HCT116 (cell line): ENCODE measurements around the gene BLID. TPM values are rescaled to one million over a fixed set of nuclear protein-coding genes. Genes with fewer than 3 reads are reported as not detected.

ENCODE experiments used
- ATAC-seq: fragments of 200-7000 bp; cut with Tn5 transposase; 2 replicates; pipeline ENCODE4 v1.9.1; 2020; ENCODE audit warnings: mild to moderate bottlenecking, moderate library complexity
- BruUV-seq: library from RNA; stranded (reverse); fragments of 400-500 nt; replicated peaks from 2 replicates; lab custom pipeline; 2021; lab: Mats Ljungman, UMichigan
- CTCF ChIA-PET: fragments of 300-600 bp; sonication (Branson Sonifier 250); formaldehyde crosslinking; loops from one replicate; lab custom pipeline; 2021; ENCODE audit warnings: antibody characterized with exemption; lab: Charles Lee
- POLR2A ChIA-PET: fragments of 300-600, 350-600 bp; sonication (Branson Sonifier 250); formaldehyde crosslinking; loops from one replicate; lab custom pipeline; 2021; ENCODE audit warnings: antibody characterized with exemption; lab: Charles Lee
- RAD21 ChIA-PET, 2 experiments: fragments of 300-600 bp; sonication (Branson Sonifier 250); formaldehyde crosslinking; loops; one replicate each; lab custom pipeline; 2023; ENCODE audit warnings: low total read pairs in 2 of 2; ENCODE audit not compliant: uncharacterized antibody in 2 of 2, unreplicated experiment in 2 of 2, low non-redundant PET in 1 of 2; lab: Charles Lee
- DNase-seq: peaks from one replicate; pipeline ENCODE4 v3.0.0-alpha.2; 2010; ENCODE audit warnings: low read depth, low spot score
- H2AFZ ChIP-seq: fragments of 200-600 bp; shearing (Covaris generic), sonication (generic); 2 replicates; pipeline ENCODE4 v1.6.1; 2017; ENCODE audit warnings: low read depth, mixed run types, mixed read lengths, antibody characterized with exemption, low read length; ENCODE audit not compliant: poor library complexity, severe bottlenecking
- H3K27ac ChIP-seq: 2 replicates; pipeline ENCODE4 v1.5.1; 2012; ENCODE audit warnings: low read depth, low read length
- H3K27me3 ChIP-seq: fragments of 200-600 bp; sonication (generic); 2 replicates; pipeline ENCODE4 v1.6.1; 2016; ENCODE audit warnings: mixed run types, low read length, mixed read lengths; ENCODE audit not compliant: insufficient read depth
- H3K36me3 ChIP-seq, 2 experiments: fragments of 200-500 bp in 1 of 2; fragments of 200-600 bp in 1 of 2; sonication (Bioruptor generic) in 1 of 2; sonication (generic) in 1 of 2; 2 replicates each; pipeline versions ENCODE4 v1.5.1 to v1.6.1; 2014 to 2016; ENCODE audit warnings: low read length in 2 of 2, inconsistent platforms in 1 of 2, mixed read lengths in 1 of 2, mixed run types in 1 of 2; ENCODE audit not compliant: insufficient read depth in 2 of 2, control insufficient read depth in 1 of 2
- H3K4me1 ChIP-seq, 2 experiments: fragments of 200-600 bp in 1 of 2; sonication (generic) in 1 of 2; 2 replicates each; pipeline versions ENCODE4 v1.5.1 to v1.6.1; 2012 to 2017; ENCODE audit warnings: low read length in 2 of 2, inconsistent platforms in 1 of 2, mild to moderate bottlenecking in 1 of 2, mixed read lengths in 1 of 2, mixed run types in 1 of 2, moderate library complexity in 1 of 2; ENCODE audit not compliant: insufficient read depth in 2 of 2, control insufficient read depth in 1 of 2
- H3K4me2 ChIP-seq: fragments of 200-600 bp; sonication (generic); 2 replicates; pipeline ENCODE4 v1.6.1; 2017; ENCODE audit warnings: mixed run types, low read length, mixed read lengths
- H3K4me3 ChIP-seq, 2 experiments: fragments of 200-600 bp in 1 of 2; sonication (generic) in 1 of 2; replicated peaks in 1 of 2; 2 replicates each; pipeline ENCODE4 v1.5.1; 2011 to 2016; ENCODE audit warnings: low read length in 2 of 2, control low read depth in 1 of 2, low read depth in 1 of 2, mild to moderate bottlenecking in 1 of 2, mixed read lengths in 1 of 2, mixed run types in 1 of 2
- H3K79me2 ChIP-seq: fragments of 200-600 bp; sonication (generic); 2 replicates; pipeline ENCODE4 v1.6.1; 2017; ENCODE audit warnings: mild to moderate bottlenecking, mixed run types, low read length, moderate library complexity, mixed read lengths; ENCODE audit not compliant: insufficient read depth
- H3K9ac ChIP-seq: fragments of 200-600 bp; sonication (generic); 2 replicates; pipeline ENCODE4 v1.6.1; 2016; ENCODE audit warnings: low read length, mixed read lengths
- H3K9me2 ChIP-seq: fragments of 200-600 bp; sonication (generic), shearing (Covaris generic); 2 replicates; pipeline ENCODE4 v1.6.1; 2017; ENCODE audit warnings: mixed run types, mild to moderate bottlenecking, moderate library complexity; ENCODE audit not compliant: insufficient read depth
- H3K9me3 ChIP-seq, 2 experiments: fragments of 200-500 bp in 1 of 2; fragments of 200-600 bp in 1 of 2; sonication (Bioruptor generic) in 1 of 2; sonication (generic) in 1 of 2; 2 replicates each; pipeline ENCODE4 v1.6.1; 2014 to 2017; ENCODE audit warnings: low read length in 2 of 2, mixed read lengths in 2 of 2, inconsistent platforms in 1 of 2, low read depth in 1 of 2, mild to moderate bottlenecking in 1 of 2, mixed run types in 1 of 2, moderate library complexity in 1 of 2; ENCODE audit not compliant: control insufficient read depth in 1 of 2, insufficient read depth in 1 of 2
- H4K20me1 ChIP-seq: fragments of 200-600 bp; sonication (generic), shearing (Covaris generic); 2 replicates; pipeline ENCODE4 v1.6.1; 2017; ENCODE audit warnings: mixed run types, mild to moderate bottlenecking, moderate library complexity; ENCODE audit not compliant: insufficient read depth
- CBX3 ChIP-seq: IDR thresholded peaks from 2 replicates; pipeline ENCODE4 v1.6.1; 2012; ENCODE audit warnings: low read depth
- CTCF ChIP-seq, 3 experiments: fragments of 200-600 bp in 1 of 3; sonication (generic) in 1 of 3; IDR thresholded peaks in 2 of 3; conservative IDR thresholded peaks in 1 of 3; 2 replicates each; pipeline ENCODE4 v1.5.1; 2012 to 2017; ENCODE audit warnings: low read depth in 2 of 3, low read length in 2 of 3, antibody characterized with exemption in 1 of 3, borderline replicate concordance in 1 of 3, control low read depth in 1 of 3, mild to moderate bottlenecking in 1 of 3, mixed read lengths in 1 of 3, mixed run types in 1 of 3, moderate library complexity in 1 of 3; ENCODE audit not compliant: insufficient read depth in 1 of 3
- MAX ChIP-seq: IDR thresholded peaks from 2 replicates; pipeline ENCODE4 v1.6.1; 2012
- RAD21 ChIP-seq: IDR thresholded peaks from 2 replicates; pipeline ENCODE4 v1.6.1; 2012; ENCODE audit warnings: low read depth, mild to moderate bottlenecking
- SP1 ChIP-seq: IDR thresholded peaks from 2 replicates; pipeline ENCODE4 v1.6.1; 2012; ENCODE audit warnings: low read depth
- ZNF274 ChIP-seq: fragments of 200-500 bp; sonication (Bioruptor generic); IDR thresholded peaks from 2 replicates; pipeline ENCODE4 v1.6.1; 2014; ENCODE audit warnings: mild to moderate bottlenecking, low read depth, low read length, inconsistent platforms
- intact Hi-C: fragments of 100-400 bp; cut with micrococcal nuclease; formaldehyde crosslinking; loops from 2 replicates; pipeline ENCODE4 v1.10.0; 2022
- total RNA-seq: library from RNA; stranded (reverse); gene quantifications from one replicate; pipeline ENCODE4 v1.2.1, GENCODE V29; 2021; ENCODE audit not compliant: unreplicated experiment

BLID gene
- total RNA-seq, 1 experiment from 2014 or later: 8.9 TPM

GRCh38 chr11:122108192-122108799 is 7.7 kb downstream of the BLID start:
- Histone ChIP-seq H2AFZ (no peak overlapping the region), H3K79me2 (peaks cover 100% of the 10 kb centered on the region), H3K4me3 (no peak overlapping the region), H3K27me3 (no peaks in the 10 kb centered on the region), H3K9me2 (no peaks in the 10 kb centered on the region), H3K9me3 (no peaks in the 10 kb centered on the region), H3K27ac (peak overlapping the region; percentile 70), H3K4me1 (peaks cover 86 to 98% of the 10 kb centered on the region in 2 experiments), H3K36me3 (peaks cover 1 to 47% of the 10 kb centered on the region in 2 experiments; a peak in 3 of 4 replicates), H3K9ac (no peak overlapping the region), H3K4me2 (peak overlapping the region; percentile 57), H4K20me1 (no peaks in the 10 kb centered on the region)
- ChIA-PET POLR2A (interaction anchor here (0.7 to 1.5 kb wide), 3 partner anchors 46 to 95 kb away, joined by 3 to 4 read pairs (median 3); no protein-coding TSS in a partner anchor), RAD21 (no interaction called here), CTCF (interaction anchor here (0.6 to 1.8 kb wide), 15 partner anchors 9 to 453 kb away, joined by 3 to 13 read pairs (median 4); no protein-coding TSS in a partner anchor)
- ATAC-seq (peak; percentile 35; the same call in 1 of the 2 replicates), DNase-seq (peak; percentile 57)
- no TSS peak for BruUV-seq
- TF ChIP-seq SP1 (peak; percentile 37; the same call in 1 of the 2 replicates), CBX3 (peak; percentile 72; the same call in 1 of the 2 replicates), CTCF (IDR thresholded peaks at IDR 0.05 in 2 of 3, conservative IDR thresholded peaks at IDR 0.05 in 1 of 3; ENCODE audit: borderline replicate concordance in 1 of 3, insufficient read depth in 1 of 3, low read depth in 2 of 3, low read length in 2 of 3) (peak; percentile 22 to 95 (median 92); a peak in 5 of 6 replicates), ZNF274 (no peak), MAX (peak; percentile 42; the same call in 1 of the 2 replicates), RAD21 (peak; percentile 63)
- intact Hi-C loops: loop anchor here (1.0 to 10.0 kb wide), 3 partner anchors 89 to 397 kb away; no protein-coding TSS in a partner anchor
